Aorta (tissue), 5 donors: ENCODE results near the gene CLEC9A. TPM values are rescaled to one million over a fixed set of nuclear protein-coding genes. Genes with fewer than 3 reads are reported as not detected.

Experiments
- ATAC-seq: fragments of 200-7000 bp; cut with Tn5 transposase; one replicate; pipeline ENCODE4 v1.9.1; 2022; ENCODE audit warnings: moderate library complexity; ENCODE audit not compliant: low FRiP score
- DNase-seq, 2 donors: peaks; one replicate each; pipeline ENCODE4 v3.0.0-alpha.2; 2020
- H3K27ac ChIP-seq, 2 donors: one replicate each; pipeline ENCODE4 v1.5.1; 2013; ENCODE audit warnings: low read length in 2 of 2, mild to moderate bottlenecking in 2 of 2, moderate library complexity in 2 of 2, control low read depth in 1 of 2, inconsistent platforms in 1 of 2, low read depth in 1 of 2
- H3K27me3 ChIP-seq, 2 donors: one replicate each; pipeline ENCODE4 v1.6.1; 2013; ENCODE audit warnings: control low read depth in 1 of 2, low read length in 1 of 2, mild to moderate bottlenecking in 1 of 2, moderate library complexity in 1 of 2; ENCODE audit not compliant: insufficient read depth in 2 of 2, control insufficient read depth in 1 of 2
- H3K36me3 ChIP-seq, 2 donors: one replicate each; pipeline ENCODE4 v1.6.1; 2013; ENCODE audit warnings: control low read depth in 1 of 2, low read length in 1 of 2, mild to moderate bottlenecking in 1 of 2; ENCODE audit not compliant: insufficient read depth in 2 of 2, control insufficient read depth in 1 of 2
- H3K4me1 ChIP-seq, 2 donors: one replicate each; pipeline ENCODE4 v1.6.1; 2013; ENCODE audit warnings: low read length in 2 of 2, control low read depth in 1 of 2, mild to moderate bottlenecking in 1 of 2, moderate library complexity in 1 of 2; ENCODE audit not compliant: insufficient read depth in 2 of 2, control insufficient read depth in 1 of 2
- H3K4me3 ChIP-seq, 2 donors: one replicate each; pipeline ENCODE4 v1.5.1; 2013; ENCODE audit warnings: low read length in 2 of 2, control low read depth in 1 of 2, mild to moderate bottlenecking in 1 of 2
- H3K9me3 ChIP-seq: one replicate; pipeline ENCODE4 v1.6.1; 2013; ENCODE audit warnings: mild to moderate bottlenecking, low read length; ENCODE audit not compliant: control insufficient read depth
- WGBS, 2 donors: extraction: QIAGEN DNeasy Blood & Tissue Kit; methylation state at CpG; one replicate each; pipeline ENCODE4 v1.1.7; 2013; 5-methylcytosine and 5-hydroxymethylcytosine counted together
- intact Hi-C, 2 donors: fragments of 100-400 bp; cut with DNase I; formaldehyde crosslinking; loops; one replicate each; pipeline versions ENCODE4 v1.14.2 to v1.15.0; 2022
- polyA plus RNA-seq, 2 donors: library from polyadenylated mRNA; stranded (reverse); fragments of 200-250 nt; gene quantifications; one replicate each; pipeline ENCODE4 v1.2.3, GENCODE V29; 2013
- total RNA-seq, 2 donors: library from RNA; stranded (reverse); fragmentation: NEBNext Ultra II Directional; extraction: Animal tissue kit (Norgen Biotek cat#: 25700); gene quantifications; one replicate each; pipeline ENCODE4 v1.2.1, GENCODE V29; 2021
- donor health status: healthy with polysubstance abuse.
- donor health status: Bipolar disorder and iron deficiency.
- donor health status: DM: no; HTN: no; CAD: no.
- donor health status: DM: no; HTN: no; CAD: no.
- donor health status: DM: yes; HTN: yes; CAD: no.

CLEC9A gene
- total and polyA plus RNA-seq, 4 donors = 0.26 to 0.42 TPM; not detected in 2

- intact Hi-C loops = no loop called here
- WGBS, 2 donors = 76 to 78% methylated on average over 2 of the region's 2 CpGs
- Histone ChIP-seq H3K27ac (no peak overlapping the region), H3K27me3 (no peaks in the 10 kb centered on the region), H3K4me1 (no peaks in the 10 kb centered on the region), H3K36me3 (no peaks in the 10 kb centered on the region), H3K9me3 (no peaks in the 10 kb centered on the region), H3K4me3 (no peak overlapping the region)
- no peak for ATAC-seq
- DNase-seq = no peak
Observed at GRCh38 chr12:10110256-10110844, 79.9 kb downstream of the CLEC9A start.

- H3K36me3 ChIP-seq = no peaks in the 10 kb centered on the region
- DNase-seq = peak in 1 of 2 donors; percentile 66
- no peaks in the 10 kb centered on the region for H3K9me3 ChIP-seq
- 88 to 89% methylated on average over 38 of the region's 38 CpGs for WGBS, 2 donors
- no peak overlapping the region for H3K27ac ChIP-seq
- intact Hi-C loops = no loop called here
- no peak for ATAC-seq
- no peaks in the 10 kb centered on the region for H3K4me1 ChIP-seq
- no peaks in the 10 kb centered on the region for H3K27me3 ChIP-seq
- no peak overlapping the region for H3K4me3 ChIP-seq
Observed at GRCh38 chr12:10111451-10111850, 81.0 kb downstream of the CLEC9A start.

- Histone ChIP-seq H3K4me3 (no peak overlapping the region), H3K27ac (no peak overlapping the region), H3K4me1 (no peaks in the 10 kb centered on the region), H3K27me3 (no peaks in the 10 kb centered on the region), H3K9me3 (no peaks in the 10 kb centered on the region), H3K36me3 (no peaks in the 10 kb centered on the region)
- intact Hi-C loops = no loop called here
- WGBS, 2 donors = 77 to 78% methylated on average over 1 of the region's 1 CpG
- no peak for DNase-seq
- ATAC-seq = no peak
Observed at GRCh38 chr12:10113075-10113474, 82.6 kb downstream of the CLEC9A start.

GRCh38 chr12:10113920-10114319 is 83.4 kb downstream of the CLEC9A start:
- 39 to 49% methylated on average over 1 of the region's 1 CpG for WGBS, 2 donors
- Histone ChIP-seq H3K27ac (no peak overlapping the region), H3K4me3 (no peak overlapping the region), H3K9me3 (no peaks in the 10 kb centered on the region), H3K27me3 (no peaks in the 10 kb centered on the region), H3K4me1 (no peaks in the 10 kb centered on the region), H3K36me3 (no peaks in the 10 kb centered on the region)
- ATAC-seq (no peak), DNase-seq (no peak)
- intact Hi-C loops = no loop called here

GRCh38 chr12:10115311-10115710 is 84.8 kb downstream of the CLEC9A start:
- no peaks in the 10 kb centered on the region for H3K9me3 ChIP-seq
- DNase-seq = no peak
- no peaks in the 10 kb centered on the region for H3K36me3 ChIP-seq
- H3K27ac ChIP-seq = no peak overlapping the region
- ATAC-seq = no peak
- no peaks in the 10 kb centered on the region for H3K27me3 ChIP-seq
- intact Hi-C loops = no loop called here
- no peak overlapping the region for H3K4me3 ChIP-seq
- WGBS, 2 donors = 89 to 92% methylated on average over 15 of the region's 15 CpGs
- H3K4me1 ChIP-seq = no peaks in the 10 kb centered on the region

Other genes starting within 250 kb of the CLEC9A start
- gene KLRF1, start 203.2 kb upstream of the CLEC9A start, total RNA-seq = 1 to 10 TPM in 1 of 2 donors, under 1 TPM in 1; 0.36 to 1.1 TPM
- gene KLRF1, start 203.2 kb upstream of the CLEC9A start, polyA plus RNA-seq = not detected
- gene CLEC2B, start 161.3 kb upstream of the CLEC9A start, total RNA-seq = 10 to 100 TPM; 10.5 to 23.3 TPM
- 10 to 100 TPM in 1 of 2 donors, 1 to 10 TPM in 1; 1.2 to 10.9 TPM for gene CLEC2B, start 161.3 kb upstream of the CLEC9A start, polyA plus RNA-seq
- gene KLRF2, start 149.2 kb upstream of the CLEC9A start, total RNA-seq = not detected
- gene KLRF2, start 149.2 kb upstream of the CLEC9A start, polyA plus RNA-seq = not detected
- gene CLEC2A, start 98.3 kb upstream of the CLEC9A start, total RNA-seq = not detected
- gene CLEC2A, start 98.3 kb upstream of the CLEC9A start, polyA plus RNA-seq = not detected
- 1 to 10 TPM; 3.0 to 3.6 TPM for gene CLEC12A, start 59.3 kb upstream of the CLEC9A start, total RNA-seq
- gene CLEC12A, start 59.3 kb upstream of the CLEC9A start, polyA plus RNA-seq = 1 to 10 TPM in 1 of 2 donors, not detected in 1; 1.5 TPM
- not detected for gene CLEC1B, start 31.6 kb upstream of the CLEC9A start, total RNA-seq
- gene CLEC1B, start 31.6 kb upstream of the CLEC9A start, polyA plus RNA-seq = not detected
- gene CLEC12B, start 20.1 kb upstream of the CLEC9A start, total RNA-seq = under 1 TPM in 1 of 2 donors, not detected in 1; 0.78 TPM
- not detected for gene CLEC12B, start 20.1 kb upstream of the CLEC9A start, polyA plus RNA-seq
- gene CLEC1A, start 68.3 kb downstream of the CLEC9A start, total RNA-seq = 10 to 100 TPM in 1 of 2 donors, 1 to 10 TPM in 1; 7.0 to 12.9 TPM
- gene CLEC1A, start 68.3 kb downstream of the CLEC9A start, polyA plus RNA-seq = under 1 TPM in 1 of 2 donors, not detected in 1; 0.51 TPM
- 10 to 100 TPM; 25.8 to 33.5 TPM for gene CLEC7A, start 99.5 kb downstream of the CLEC9A start, total RNA-seq
- gene CLEC7A, start 99.5 kb downstream of the CLEC9A start, polyA plus RNA-seq = 1 to 10 TPM; 2.9 to 4.8 TPM
- gene OLR1, start 141.4 kb downstream of the CLEC9A start, total RNA-seq = 1 to 10 TPM; 8.4 to 9.3 TPM
- 1 to 10 TPM in 1 of 2 donors, not detected in 1; 4.4 TPM for gene OLR1, start 141.4 kb downstream of the CLEC9A start, polyA plus RNA-seq
- gene TMEM52B, start 148.3 kb downstream of the CLEC9A start, total RNA-seq = under 1 TPM; 0.13 to 0.27 TPM
- under 1 TPM; 0.05 to 0.63 TPM for gene TMEM52B, start 148.3 kb downstream of the CLEC9A start, polyA plus RNA-seq
- 100 to 1,000 TPM; 103 to 111 TPM for gene GABARAPL1, start 182.2 kb downstream of the CLEC9A start, total RNA-seq
- gene GABARAPL1, start 182.2 kb downstream of the CLEC9A start, polyA plus RNA-seq = 10 to 100 TPM; 74.5 to 84.1 TPM